Keratinocyte (primary cell): ENCODE results near the gene PTPRN2.

ENCODE experiments used
- CTCF ChIP-seq, 3 experiments: IDR thresholded peaks in 1 of 3; conservative IDR thresholded peaks in 1 of 3; optimal IDR thresholded peaks in 1 of 3; 2 replicates in 2 of 3; 3 replicates in 1 of 3; pipeline versions ENCODE3 to v1.5.1; 2011; ENCODE audit warnings: low read length in 3 of 3, mild to moderate bottlenecking in 3 of 3, moderate library complexity in 2 of 3, control low read depth in 1 of 3, inconsistent platforms in 1 of 3; ENCODE audit not compliant: insufficient read depth in 2 of 3; ENCODE audit errors: extremely low read depth in 1 of 3
- EZH2 ChIP-seq: IDR thresholded peaks from one replicate; pipeline ENCODE4 v1.6.1; 2012; ENCODE audit warnings: inconsistent platforms, mild to moderate bottlenecking, low read length, moderate library complexity

DNA sequence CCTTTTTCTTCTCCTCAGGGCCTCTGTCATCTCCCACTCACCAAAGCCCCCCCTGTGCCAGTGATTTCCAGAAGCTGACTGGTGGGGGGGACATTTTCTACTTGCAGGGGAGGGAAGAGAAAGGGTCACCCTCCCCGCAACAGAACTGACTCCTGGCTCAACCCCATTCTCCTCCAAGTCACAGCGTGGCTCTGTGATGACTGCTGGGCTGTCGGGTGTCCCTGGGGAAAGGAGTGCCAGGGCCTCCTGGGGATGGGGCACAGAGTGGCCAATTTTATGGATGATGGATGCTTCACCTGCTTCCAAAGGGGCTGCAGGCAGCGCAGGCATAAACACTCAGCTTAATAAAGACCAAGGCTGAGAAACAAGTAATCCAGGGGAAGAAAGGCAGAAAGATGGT, 523.0 kb downstream of the PTPRN2 start:
- TF ChIP-seq CTCF (optimal IDR thresholded peaks at IDR 0.05 in 1 of 3, IDR thresholded peaks at IDR 0.05 in 1 of 3, conservative IDR thresholded peaks at IDR 0.05 in 1 of 3; ENCODE audit: extremely low read depth in 1 of 3, insufficient read depth in 2 of 3, low read length in 3 of 3) (no peak), EZH2 (no peak)
